Stimulated activated CD4-positive, alpha-beta T cell treated with anti-CD3 and anti-CD28 coated beads, Interleukin-4, amount 100 ng/mL, for 24 hours (primary cell): ENCODE data around the gene UMPS.

Experiments used
- DNase-seq: peaks from one replicate; pipeline ENCODE4 v3.0.0-alpha.2; 2020

UMPS gene

DNA sequence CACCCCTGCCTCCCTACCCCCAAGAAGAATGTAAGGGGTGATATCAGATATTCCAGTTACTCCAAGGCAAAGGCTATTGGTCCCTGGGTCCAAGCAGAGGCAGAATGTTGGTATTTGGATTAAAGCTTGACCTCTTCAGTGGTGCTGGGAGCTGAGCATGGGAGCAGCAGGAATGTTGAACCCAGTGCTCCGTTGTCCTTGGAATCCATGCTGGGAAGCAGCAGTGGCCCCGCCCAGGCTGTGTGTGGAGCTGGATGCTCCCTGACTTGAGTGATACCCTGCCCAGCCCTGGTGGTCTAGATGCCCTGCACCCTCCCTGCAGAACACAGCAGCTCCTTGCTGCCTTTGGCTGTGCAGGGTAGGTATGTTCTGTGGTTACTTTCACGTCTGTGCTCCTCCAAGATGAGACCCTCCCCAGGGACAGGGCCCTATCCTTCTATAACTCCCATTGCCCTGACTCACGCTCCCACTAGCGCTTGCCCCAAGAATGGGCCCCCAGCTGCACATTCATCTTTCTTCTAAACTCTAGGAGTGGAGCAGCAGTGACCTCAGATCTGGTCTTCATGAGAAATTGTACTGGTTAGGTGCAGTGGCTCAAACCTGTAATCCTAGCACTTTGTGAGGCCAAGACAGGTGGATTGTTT is 35.1 kb downstream of the UMPS start:
- no peak for DNase-seq

DNA sequence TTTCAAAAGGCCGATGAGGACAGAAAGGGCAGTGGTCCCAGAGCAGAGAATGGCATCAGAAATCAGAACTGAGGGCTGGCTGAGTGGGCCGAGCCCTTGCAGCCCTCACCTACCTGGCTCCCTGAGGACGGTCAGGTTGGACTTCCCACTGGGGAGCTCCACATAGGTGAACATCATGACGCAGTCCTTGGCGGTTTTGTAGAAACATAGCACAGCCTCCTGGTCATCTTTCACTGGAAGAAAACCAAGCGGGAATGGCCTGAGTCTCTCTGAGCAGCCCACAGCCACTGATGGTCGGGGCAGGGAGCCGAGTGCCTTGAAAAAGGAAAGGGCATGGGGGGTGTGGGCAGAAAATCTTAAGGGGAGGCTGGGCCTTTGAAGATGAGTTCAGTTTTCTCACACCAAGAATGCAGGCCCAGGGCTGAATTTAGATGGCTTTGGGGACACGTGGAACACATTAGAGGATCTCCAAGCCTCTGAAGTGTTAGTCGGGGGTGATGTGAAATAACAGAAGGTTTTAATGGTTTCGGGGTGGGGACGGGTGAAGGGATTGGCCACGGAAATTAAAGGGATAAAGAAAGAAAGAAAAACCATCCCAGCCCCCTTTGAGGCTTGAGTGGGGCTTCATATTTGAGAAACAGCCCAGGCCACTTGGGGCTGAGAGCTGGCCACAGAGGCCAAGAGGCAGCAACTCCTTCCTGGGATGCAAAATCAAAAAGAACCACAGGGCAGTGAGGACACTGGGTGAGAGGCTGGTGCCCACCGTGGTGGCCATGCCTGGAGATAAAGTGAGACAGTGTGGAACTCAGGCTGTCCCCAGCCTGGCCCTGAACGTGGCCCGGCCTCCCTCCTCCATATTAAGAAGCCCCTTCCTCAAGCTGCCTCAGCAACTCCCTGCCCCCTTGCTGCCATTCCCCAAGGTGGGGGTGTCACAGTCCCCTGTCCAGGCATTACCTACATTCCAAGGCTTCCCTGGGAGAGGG is 36.2 kb downstream of the UMPS start:
- no peak for DNase-seq

DNA sequence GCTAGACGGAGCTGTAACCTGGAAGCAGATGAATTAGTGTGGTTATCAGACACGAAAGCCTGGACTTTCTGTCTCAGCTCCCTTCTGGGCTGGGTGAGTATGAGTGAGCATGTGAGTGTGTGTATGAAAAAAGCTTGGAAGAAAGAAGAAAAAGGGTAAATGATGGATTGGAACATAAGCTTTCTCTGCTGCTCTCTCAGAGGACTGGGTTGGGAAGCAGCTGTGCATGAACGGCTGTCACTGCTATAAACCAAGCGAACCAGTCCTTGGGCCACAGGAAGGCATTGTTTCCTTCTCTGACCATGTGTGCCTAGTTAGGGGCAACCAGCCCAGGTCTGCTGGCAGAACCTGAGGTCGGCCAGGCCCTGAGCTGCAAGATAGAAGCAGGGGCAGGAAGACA is 37.0 kb downstream of the UMPS start:
- DNase-seq: no peak

DNA sequence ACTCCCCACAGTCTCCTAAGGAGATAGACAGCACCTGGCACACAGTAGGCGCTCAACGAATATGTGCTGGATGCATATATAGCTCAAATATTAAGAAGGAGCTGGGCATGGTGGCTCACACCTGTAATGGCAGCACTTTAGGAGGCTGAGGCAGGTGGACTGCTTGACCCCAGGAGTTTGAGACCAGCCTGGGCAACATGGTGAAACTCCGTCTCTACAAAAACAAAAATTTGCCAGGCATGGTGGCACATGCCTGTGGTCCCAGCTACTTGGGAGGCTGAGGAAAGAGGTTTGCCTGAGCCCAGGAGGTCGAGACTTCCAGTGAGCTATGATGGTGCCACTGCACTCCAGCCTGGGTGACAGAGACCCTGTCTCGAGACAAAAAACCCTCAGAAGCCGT is 37.4 kb downstream of the UMPS start:
- no peak for DNase-seq

DNA sequence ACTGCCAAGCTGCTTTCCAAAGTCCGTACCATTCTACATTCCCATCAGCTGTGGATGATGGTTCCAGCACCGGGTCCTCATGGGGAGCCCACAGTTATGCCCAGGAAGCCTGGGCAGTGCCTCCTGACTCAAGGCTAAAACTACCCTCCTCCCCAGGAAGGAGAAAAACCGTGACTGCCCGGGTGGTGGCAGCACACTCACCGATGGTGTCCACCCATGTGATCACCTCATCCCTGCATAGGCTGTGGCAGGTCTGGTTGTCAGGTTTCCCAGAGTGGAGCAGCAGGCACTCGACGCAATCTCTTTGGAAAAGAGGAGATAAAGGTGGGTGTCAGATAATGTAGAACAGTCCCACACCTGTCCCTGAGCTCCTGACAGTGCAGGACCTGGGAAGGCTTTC is 38.6 kb downstream of the UMPS start:
- DNase-seq: no peak

DNA sequence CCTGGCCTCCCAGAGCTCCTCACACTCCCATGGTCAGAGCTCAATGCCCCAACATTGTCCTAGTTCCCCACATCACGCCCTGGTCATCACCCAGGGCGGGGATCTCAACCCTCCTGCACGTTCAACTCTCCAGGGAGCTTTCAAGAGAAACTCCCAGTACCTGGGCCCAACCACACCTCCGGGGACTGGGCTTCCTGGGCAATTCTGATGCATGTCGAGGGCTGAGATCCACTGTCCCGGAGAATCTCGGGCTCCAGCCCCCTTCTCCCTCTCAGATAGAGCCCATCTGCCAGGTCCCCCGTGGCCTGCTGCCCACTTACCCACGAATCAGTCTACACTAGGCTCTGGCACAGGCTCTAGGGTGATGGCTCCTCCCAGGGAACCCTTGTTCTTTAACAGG is 39.2 kb downstream of the UMPS start:
- DNase-seq: no peak

DNA sequence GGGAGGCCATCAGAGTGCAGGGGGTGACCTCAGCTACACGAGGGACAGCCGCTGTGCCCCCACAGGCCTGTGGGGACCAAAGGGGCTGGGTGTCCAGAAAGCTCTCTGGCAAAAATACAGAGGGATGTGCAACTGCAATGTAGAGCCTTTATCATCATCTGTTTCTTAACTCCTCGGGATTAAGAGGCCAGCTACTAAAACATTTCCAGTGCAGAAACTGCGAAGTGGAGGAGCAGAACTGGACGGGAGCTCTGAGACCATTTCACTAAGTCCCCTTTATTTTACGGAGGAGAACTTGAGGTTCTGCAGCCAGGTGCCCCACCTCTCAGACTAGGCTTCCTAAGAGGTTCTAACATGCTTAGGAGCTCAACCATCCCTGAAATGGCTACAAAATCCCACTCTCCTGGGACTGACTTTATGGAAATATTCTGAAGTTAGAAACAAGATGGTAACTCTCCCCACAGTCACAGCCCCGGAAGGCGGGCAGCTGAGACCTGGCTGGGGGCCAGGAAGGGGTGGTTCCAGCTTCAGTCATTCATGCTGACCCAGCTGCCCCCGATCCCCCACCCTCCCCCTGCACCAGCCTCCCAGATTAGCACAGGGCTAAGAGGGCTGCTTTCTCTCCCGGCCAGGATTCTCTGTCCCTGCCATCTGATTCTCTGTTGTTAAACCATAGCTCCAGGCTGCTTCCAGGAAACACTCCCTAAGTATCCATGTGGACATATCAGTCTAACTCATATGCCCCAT is 40.3 kb downstream of the UMPS start:
- no peak for DNase-seq

DNA sequence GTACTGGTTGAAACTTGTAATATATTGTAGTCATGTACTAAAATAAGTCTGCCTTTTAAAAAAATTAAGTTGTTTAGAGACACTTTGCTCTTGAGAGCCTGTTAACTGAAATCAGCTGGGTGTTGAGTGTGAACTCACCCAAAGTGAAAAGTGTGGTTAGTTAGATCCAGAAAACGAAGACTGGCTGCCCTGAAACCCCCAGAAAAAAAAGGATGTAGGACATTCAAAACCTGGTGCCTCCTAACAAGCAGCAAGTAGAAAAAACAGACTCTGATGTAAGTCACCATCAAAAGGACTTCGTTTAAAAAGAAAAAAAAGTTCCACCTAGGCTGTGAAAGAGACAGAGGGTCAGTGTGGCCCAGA is 40.8 kb downstream of the UMPS start:
- no peak for DNase-seq

DNA sequence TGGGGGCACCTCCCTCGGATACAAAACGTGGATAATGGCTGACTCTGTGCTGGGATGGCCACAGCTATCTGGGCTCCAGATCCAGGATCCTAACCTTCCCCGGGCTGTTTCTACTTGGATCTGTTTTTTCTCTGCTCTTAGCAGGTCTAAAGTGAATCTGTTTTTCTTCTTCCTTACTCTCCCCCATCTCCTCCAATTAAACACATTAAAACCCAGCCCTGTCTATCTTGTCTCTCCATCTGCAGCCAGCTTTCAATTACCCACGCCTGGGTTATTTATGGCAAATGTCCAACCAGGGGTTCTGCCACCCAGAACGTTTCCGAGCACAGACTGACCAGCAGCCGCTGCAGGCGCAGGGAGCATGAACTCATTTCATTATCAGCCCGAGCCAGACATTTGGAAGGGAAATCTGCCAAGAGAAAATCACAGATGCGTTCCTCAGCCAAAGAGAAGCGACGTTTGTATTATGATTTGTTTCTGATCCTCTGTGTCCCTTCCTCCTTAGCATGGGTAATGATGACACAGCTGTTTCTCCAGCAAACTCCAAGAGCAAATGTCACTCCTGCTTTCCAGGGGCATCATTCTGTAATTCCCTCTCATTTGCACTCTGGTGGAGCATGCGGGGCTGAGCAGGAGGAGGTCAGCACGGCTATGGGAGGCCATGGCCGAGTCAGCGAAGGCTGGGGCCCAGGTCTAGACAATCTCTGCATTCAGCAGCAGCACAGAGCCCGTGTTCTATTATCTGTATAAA is 42.0 kb downstream of the UMPS start:
- no peak for DNase-seq

DNA sequence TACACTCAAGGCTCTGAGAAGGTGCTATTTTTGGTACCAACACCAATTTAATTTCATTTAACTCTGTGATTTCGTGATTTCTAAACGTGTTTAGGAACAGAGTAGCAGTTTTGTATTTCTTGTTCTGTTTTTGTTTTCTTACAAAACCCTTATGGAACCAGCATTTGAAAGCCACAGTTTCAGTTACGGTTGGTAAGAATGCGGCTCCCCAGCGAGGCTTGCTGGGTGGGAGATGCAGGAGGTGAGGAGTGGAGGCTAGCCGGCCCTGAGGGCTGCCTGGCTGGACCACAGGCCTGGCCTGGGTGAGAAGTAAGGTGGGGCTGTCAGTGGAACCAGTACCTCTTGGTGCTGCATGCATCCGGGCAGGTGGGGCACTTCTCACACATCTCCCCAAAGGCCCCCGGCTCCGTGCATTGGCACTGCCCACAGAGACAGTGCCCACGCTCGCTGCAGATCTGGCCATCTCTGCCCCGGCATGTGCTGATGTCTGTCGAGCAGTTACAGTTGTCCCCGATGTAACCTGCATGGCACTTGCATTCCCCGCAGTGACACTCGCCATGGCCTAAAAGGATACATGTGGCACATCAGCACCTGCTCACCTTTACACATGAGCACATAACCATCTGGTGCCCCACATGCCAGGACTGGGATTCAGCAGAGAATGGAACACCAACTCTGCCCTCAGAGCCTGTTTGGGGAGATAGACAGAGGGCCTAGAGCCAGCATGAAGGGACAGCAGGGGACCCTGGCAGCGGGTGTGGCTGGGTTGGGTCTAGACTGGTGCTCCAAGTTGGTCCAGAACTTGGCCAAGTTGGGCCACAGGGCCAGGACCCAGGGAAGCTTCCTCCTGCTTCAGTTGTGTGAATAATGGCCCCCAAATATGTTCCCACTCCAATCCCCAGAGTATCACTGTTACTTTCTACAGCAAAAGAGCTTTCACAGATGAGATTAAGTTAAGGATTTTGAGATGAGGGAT is 43.4 kb downstream of the UMPS start:
- DNase-seq: no peak

DNA sequence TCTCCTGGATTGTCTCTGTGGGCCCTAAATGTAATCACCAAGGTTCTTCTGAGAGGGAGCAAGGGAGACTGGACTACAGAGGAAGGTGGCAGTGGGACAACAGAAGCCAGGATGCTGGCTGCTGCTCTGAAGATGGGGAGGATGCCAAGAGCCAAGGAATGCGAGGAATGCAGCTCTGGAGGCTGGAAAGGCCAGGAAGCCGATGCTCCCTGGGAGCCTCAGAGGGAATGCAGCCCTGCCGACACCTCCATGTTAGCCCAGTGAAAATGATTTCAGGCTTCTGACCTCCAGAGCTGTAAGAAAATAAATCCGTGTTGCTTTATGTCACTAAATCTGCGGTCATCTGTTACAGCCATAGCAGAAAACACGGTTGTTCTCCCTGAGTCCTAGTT is 44.1 kb downstream of the UMPS start:
- no peak for DNase-seq

DNA sequence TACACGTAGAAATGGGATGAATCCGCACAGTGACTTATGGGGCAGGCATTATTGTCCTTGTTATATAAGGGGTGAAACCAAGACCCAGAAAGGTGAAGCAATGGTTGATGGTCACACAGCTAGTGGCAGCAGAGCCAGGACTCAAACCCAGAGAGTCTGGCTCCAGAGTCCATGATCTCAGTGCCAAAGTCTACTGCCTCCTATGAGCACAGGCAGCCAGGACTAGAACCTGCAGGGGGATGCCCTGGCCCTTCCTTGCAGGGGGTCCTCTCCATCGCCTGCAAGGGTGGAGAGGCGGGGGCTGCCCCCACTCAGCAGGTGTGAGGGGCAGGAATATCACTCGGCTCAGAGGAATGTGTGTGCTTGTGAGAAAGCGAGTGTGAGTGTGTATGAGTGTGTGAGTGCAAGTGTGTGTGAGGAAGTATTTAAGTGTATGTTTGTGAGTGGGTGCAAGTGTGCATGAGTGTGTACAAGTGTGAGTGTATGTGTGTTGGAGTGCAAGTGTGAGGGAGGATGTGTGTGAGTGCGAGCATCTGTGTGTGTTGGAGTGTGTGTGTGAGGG is 44.7 kb downstream of the UMPS start:
- DNase-seq: no peak

DNA sequence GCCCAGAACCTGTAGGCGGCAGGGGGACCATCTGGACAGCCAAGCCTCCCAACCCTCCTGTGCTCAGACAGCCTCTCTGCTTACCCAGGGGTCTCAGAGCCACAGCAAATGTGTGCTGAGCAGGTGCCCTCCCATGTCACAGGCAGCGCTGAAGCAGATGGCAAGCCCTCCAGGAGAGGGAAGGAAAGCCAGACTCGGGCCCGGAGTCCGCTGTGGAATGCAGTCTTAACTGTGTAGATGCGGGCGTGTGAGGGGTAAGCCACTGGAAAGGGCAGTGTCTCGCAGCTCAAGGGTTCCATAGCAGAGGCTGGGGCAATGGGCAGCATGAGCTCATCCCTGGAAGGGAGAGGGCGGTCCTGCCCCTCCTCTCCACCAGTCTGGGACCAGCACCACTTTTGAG is 45.6 kb downstream of the UMPS start:
- no peak for DNase-seq

DNA sequence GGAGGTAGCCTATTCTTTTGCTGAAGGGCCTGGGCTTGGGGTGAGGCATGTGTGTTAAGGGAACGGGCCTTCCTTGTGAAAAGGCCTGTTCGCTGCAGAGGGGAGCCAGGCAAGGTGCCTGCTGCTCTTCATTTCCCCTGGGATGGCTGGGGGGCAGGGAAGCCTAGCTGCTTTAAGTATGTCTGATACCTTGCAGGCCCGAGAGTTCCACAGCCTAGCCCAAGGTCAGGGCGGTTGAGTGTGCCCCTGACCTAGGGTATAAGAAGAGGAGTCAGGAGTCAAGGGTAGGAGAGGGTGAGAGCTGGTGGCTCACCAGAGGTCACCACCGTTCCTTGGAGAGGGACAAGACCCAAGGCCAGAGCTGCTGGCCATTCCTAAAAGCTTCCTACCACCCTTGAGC is 46.6 kb downstream of the UMPS start:
- DNase-seq: no peak

DNA sequence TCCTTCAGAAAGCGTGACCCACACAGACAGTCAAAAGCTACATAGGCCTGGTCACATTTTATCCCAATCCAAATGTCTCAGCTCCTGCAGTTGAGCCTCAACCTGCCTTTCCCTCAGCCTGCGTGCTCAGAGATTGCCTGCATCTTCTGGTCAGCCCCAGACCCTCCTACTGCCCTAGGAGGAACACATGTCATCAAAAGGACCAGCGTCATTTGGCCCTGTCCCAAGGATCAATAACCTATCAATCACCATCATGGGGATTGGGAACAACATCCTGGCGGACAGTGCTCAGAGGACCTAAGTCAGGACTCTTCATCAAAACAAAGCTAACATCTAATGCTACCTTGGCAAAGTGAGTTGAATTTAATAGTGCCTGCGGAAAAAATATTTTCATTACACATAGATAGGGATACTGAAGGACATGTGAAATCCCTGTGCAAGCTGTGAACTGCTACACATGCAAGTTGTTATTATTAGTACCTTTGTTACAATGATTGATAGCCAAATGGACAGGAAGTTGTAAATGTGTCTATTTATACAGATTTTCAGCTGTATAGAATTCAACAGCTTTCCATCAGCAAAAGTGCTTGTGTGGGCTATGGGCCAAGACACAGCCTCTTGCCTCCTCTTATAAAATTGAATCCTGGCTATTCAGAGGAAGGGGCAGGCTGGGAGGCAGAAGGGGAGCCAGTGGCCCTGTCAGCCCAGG is 47.7 kb downstream of the UMPS start:
- no peak for DNase-seq

DNA sequence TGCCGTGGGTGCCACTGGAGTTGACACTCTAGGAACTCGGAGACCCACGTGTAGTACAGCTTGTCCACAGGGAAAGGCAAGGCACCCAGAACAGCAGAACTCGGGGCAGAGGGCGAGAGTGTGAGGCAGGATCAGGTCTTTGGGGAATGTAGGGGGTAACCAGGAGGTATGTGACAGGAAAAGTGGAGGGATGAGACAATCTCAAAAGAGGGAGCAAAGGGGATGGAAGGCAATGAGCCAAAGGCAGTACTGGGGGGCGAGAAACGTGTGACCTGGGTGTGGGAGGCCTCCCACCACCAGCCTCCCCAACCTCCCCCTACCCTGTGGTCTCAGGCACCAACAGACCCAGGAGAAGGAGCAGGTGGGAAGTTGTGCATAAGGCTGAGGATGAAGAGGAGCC is 48.9 kb downstream of the UMPS start:
- no peak for DNase-seq

DNA sequence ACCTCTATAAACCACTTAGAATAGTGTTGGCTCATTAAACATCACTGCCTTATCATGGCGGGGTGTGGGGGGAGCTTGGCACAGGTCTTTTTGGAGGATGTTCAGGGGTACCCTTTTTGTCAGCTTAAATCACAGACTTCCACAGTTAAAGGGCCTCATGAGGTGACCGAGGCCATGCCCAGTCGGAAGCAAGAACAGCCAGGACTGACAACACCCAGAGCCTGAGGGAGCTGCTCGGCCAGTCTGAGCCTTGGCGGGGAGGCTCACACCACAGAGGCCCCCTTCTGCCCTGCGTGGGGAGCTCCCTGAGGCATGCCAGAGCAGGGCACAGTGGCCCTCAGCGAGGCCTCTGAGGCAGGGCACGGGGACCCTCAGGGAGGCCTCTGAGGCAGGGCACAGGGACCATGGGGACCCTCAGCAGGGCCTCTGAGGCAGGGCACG is 49.5 kb downstream of the UMPS start:
- no peak for DNase-seq

DNA sequence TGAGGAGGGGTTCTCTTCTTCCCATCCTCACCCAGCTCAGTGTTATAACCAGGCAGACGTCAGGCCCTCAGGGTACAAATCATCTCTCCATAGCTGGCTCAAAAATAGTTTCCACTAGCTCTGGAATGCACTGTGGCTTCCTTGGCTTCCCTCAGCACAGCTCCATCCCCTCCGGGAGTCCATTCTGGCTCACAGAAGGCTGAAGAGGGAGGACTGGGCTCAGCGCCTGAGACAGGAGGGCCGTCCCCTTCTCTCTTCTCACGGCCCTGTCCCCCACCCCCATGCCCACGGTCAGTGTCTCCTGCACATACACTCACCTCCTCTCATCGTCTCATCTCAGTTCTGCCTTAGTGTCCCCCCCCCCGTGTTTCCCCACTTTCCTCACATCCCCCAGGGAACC is 50.1 kb downstream of the UMPS start:
- DNase-seq: no peak

DNA sequence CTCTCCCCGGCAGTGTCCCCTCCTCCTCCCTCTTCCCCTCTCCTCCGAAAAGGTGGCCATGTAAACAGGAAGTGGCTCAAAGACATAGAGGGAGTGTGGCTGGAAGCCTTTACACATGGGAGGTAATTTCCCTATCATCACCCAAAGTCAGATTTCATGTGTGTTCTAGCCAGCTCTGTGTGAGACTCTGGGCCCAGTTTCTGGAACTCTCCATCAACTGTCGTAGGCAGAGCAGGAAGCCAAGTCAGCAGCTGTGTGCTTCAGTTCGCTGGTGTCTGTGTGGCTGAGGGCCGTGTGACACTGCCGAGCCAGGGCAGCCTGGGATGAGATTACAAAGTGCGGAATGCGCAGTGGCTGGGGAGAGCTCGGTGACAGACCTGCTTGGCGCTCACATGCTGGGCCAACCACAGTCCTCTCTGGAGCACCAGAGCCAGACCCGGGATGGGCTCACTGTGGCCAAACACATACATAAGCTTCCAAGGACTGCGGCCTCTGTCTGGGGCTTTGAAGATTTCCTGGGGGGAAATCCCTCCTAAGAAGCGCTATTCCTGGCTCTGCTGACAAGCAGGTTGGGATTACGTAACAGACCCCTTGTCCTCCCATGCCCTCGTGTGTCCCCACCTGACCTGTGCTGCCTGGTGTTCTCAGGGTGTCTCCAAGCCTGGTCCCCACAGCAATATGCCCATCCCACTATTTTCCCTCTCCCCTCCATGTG is 50.7 kb downstream of the UMPS start:
- no peak for DNase-seq
